Ishikawa (cell line): ENCODE measurements around the gene TLR6.

ENCODE experiments used
- CEBPB ChIP-seq: IDR thresholded peaks from 2 replicates; pipeline ENCODE4 v1.6.1; 2012
- CREB1 ChIP-seq: IDR thresholded peaks from 2 replicates; pipeline ENCODE4 v1.6.1; 2012; ENCODE audit warnings: low read depth
- EGR1 ChIP-seq: IDR thresholded peaks from 2 replicates; pipeline ENCODE4 v1.6.1; 2012
- EP300 ChIP-seq: IDR thresholded peaks from 2 replicates; pipeline ENCODE4 v1.6.1; 2012; ENCODE audit warnings: borderline replicate concordance
- FOXM1 ChIP-seq: IDR thresholded peaks from 2 replicates; pipeline ENCODE4 v1.6.1; 2012; ENCODE audit warnings: low read depth, borderline replicate concordance
- MAX ChIP-seq: IDR thresholded peaks from 2 replicates; pipeline ENCODE4 v1.6.1; 2012
- NFIC ChIP-seq: IDR thresholded peaks from 2 replicates; pipeline ENCODE4 v1.6.1; 2012
- RAD21 ChIP-seq: IDR thresholded peaks from 2 replicates; pipeline ENCODE4 v1.6.1; 2012; ENCODE audit warnings: low read depth
- REST ChIP-seq: IDR thresholded peaks from 2 replicates; pipeline ENCODE4 v1.6.1; 2012; ENCODE audit warnings: low read depth, mild to moderate bottlenecking
- TAF1 ChIP-seq: IDR thresholded peaks from 2 replicates; pipeline ENCODE4 v1.6.1; 2012; ENCODE audit warnings: low read depth, mild to moderate bottlenecking
- TCF12 ChIP-seq: IDR thresholded peaks from 2 replicates; pipeline ENCODE4 v1.6.1; 2012; ENCODE audit warnings: low read depth
- TEAD4 ChIP-seq: IDR thresholded peaks from 2 replicates; pipeline ENCODE4 v1.6.1; 2012
- USF1 ChIP-seq: IDR thresholded peaks from 2 replicates; pipeline ENCODE4 v1.6.1; 2012
- YY1 ChIP-seq: IDR thresholded peaks from 2 replicates; pipeline ENCODE4 v1.6.1; 2012; ENCODE audit warnings: low read depth
- ZBTB7A ChIP-seq: IDR thresholded peaks from 2 replicates; pipeline ENCODE4 v1.6.1; 2012; ENCODE audit warnings: low read depth

TLR6 gene

GRCh38 chr4:38856524-38857337 is at the start of gene TLR6:
Gene TLR6, minus strand, starts transcription at chr4:38856817. Its CDS starts 27,344 bp downstream, at chr4:38829473.
- TF ChIP-seq RAD21 (peak; percentile 65), EP300 (no peak), CREB1 (no peak), NFIC (no peak)

- TF ChIP-seq EP300 (no peak), TCF12 (no peak), MAX (no peak), RAD21 (no peak)
Measured at GRCh38 chr4:38905652-38906385, 49.2 kb upstream of the TLR6 start.

- no peak for TF ChIP-seq RAD21
- TF ChIP-seq FOXM1 = no peak
- no peak for TF ChIP-seq MAX
- TF ChIP-seq TCF12 = no peak
- no peak for TF ChIP-seq CREB1
- no peak for TF ChIP-seq TEAD4
- no peak for TF ChIP-seq CEBPB
Measured at GRCh38 chr4:38904682-38905081, 48.1 kb upstream of the TLR6 start.

GRCh38 chr4:38904090-38904666 is 47.6 kb upstream of the TLR6 start:
- no peak for TF ChIP-seq TEAD4
- no peak for TF ChIP-seq YY1
- TF ChIP-seq REST = no peak
- no peak for TF ChIP-seq FOXM1
- TF ChIP-seq EP300 = no peak
- no peak for TF ChIP-seq RAD21
- TF ChIP-seq EGR1 = no peak
- no peak for TF ChIP-seq MAX
- TF ChIP-seq CEBPB = no peak
- no peak for TF ChIP-seq TAF1
- TF ChIP-seq USF1 = no peak
- no peak for TF ChIP-seq NFIC
- TF ChIP-seq CREB1 = no peak
- no peak for TF ChIP-seq ZBTB7A
- no peak for TF ChIP-seq TCF12

- TF ChIP-seq RAD21 (peak; percentile 47), EGR1 (no peak)
Measured at GRCh38 chr4:38902695-38903094, 46.1 kb upstream of the TLR6 start.

- no peak for TF ChIP-seq RAD21
- TF ChIP-seq TAF1 = no peak
- TF ChIP-seq YY1 = no peak
- TF ChIP-seq USF1 = no peak
- TF ChIP-seq FOXM1 = no peak
- TF ChIP-seq TCF12 = no peak
- no peak for TF ChIP-seq EP300
- no peak for TF ChIP-seq REST
- no peak for TF ChIP-seq NFIC
- no peak for TF ChIP-seq CEBPB
- no peak for TF ChIP-seq ZBTB7A
- TF ChIP-seq TEAD4 = no peak
- no peak for TF ChIP-seq EGR1
- TF ChIP-seq CREB1 = no peak
- no peak for TF ChIP-seq MAX
Measured at GRCh38 chr4:38902221-38902620, 45.6 kb upstream of the TLR6 start.
